Measurements from ENCODE around the gene KAZN.

GRCh38 chr1:15002325-15002724, 403.8 kb downstream of the KAZN start:
- TF ChIP-seq CTCF (conservative IDR thresholded peaks at IDR 0.05 in 1 of 2, IDR thresholded peaks at IDR 0.05 in 1 of 2; ENCODE audit: low read depth in 1 of 2, low read length in 2 of 2): no peak
- TF ChIP-seq EZH2 (IDR thresholded peaks at IDR 0.05; ENCODE audit: low read length, missing control alignments): no peak

Measured in fibroblast of lung (primary cell).